Measurements from ENCODE around the gene PPIA.

Gene PPIA

DNA sequence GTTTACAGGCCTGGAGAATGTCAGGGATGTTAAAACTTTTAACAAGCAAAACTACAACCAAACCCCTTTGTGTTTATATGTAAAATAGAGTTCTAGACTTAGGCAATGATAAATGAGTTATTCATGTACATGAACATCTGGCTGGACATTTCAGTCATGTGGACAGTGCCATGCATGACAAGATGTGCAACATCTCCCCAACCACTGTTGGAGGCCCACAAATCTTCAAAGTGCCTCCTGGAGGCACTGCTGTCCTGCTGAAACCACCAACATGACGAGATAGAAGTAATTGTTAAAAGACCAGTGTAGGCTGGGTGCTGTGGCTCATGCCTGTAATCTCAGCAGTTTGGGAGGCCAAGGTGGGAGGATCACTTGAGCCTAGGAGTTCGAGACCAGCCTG lies 18.4 kb downstream of the PPIA start:
- Histone ChIP-seq H3K27me3 (replicated peaks; ENCODE audit: control insufficient read depth, insufficient read depth, low read length) (no peaks in the 10 kb centered on the region), H3K4me3 (replicated peaks; ENCODE audit: low read depth, low read length) (no peak overlapping the region), H3K36me3 (ENCODE audit: control insufficient read depth, insufficient read depth, low read length) (no peaks in the 10 kb centered on the region)
- TF ChIP-seq CTCF (IDR thresholded peaks at IDR 0.05; ENCODE audit: insufficient read depth, low read length, poor library complexity, severe bottlenecking): no peak
- no peak for DNase-seq (ENCODE audit: extremely low read depth, insufficient read length)

GRCh38 chr7:44819292-44819691 lies 22.8 kb downstream of the PPIA start:
- no peak for TF ChIP-seq CTCF (IDR thresholded peaks at IDR 0.05; ENCODE audit: insufficient read depth, low read length, poor library complexity, severe bottlenecking)
- no peaks in the 10 kb centered on the region for H3K36me3 ChIP-seq (ENCODE audit: control insufficient read depth, insufficient read depth, low read length)
- DNase-seq (ENCODE audit: extremely low read depth, insufficient read length): no peak
- no peaks in the 10 kb centered on the region for H3K27me3 ChIP-seq (replicated peaks; ENCODE audit: control insufficient read depth, insufficient read depth, low read length)
- H3K4me3 ChIP-seq (replicated peaks; ENCODE audit: low read depth, low read length): no peak overlapping the region

GRCh38 chr7:44823255-44823781 lies 26.8 kb downstream of the PPIA start:
- no peaks in the 10 kb centered on the region; the same call in 1 of the 2 replicates for H3K36me3 ChIP-seq (ENCODE audit: control insufficient read depth, insufficient read depth, low read length)
- DNase-seq (ENCODE audit: extremely low read depth, insufficient read length): no peak
- no peaks in the 10 kb centered on the region for H3K27me3 ChIP-seq (replicated peaks; ENCODE audit: control insufficient read depth, insufficient read depth, low read length)
- TF ChIP-seq CTCF (IDR thresholded peaks at IDR 0.05; ENCODE audit: insufficient read depth, low read length, poor library complexity, severe bottlenecking): no peak
- H3K4me3 ChIP-seq (replicated peaks; ENCODE audit: low read depth, low read length): no peak overlapping the region

DNA sequence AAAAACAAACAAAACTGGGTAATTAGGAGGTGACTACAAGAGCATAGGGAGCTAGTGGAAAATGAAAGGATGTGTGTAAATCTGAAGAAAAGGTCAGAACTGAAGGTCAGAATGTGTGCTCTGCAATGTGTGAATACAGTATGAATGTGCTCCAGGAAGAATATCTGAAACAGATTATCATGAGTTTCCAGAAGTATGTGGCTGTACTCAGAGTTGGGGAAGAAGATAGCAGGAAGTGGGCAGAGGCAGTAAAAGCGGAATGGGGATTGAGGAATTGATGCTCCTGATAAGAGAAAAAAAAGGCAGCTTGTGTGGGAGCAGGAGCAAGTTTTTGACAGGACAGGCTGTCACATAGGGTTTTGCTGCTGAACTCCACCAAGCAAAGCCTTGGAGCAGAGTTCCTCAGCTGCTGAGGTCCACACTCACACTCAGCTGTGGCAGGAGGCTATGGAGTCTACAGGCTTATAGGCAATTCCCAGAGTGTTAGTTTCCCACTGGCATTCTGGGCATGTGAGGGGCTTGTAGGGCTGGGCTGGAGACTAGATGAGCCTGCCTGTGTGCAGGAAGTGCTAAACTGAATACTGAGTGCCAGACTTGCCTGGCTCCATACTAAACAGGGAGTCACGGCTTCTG lies 28.5 kb downstream of the PPIA start:
- no peak overlapping the region for H3K4me3 ChIP-seq (replicated peaks; ENCODE audit: low read depth, low read length)
- TF ChIP-seq CTCF (IDR thresholded peaks at IDR 0.05; ENCODE audit: insufficient read depth, low read length, poor library complexity, severe bottlenecking): no peak
- DNase-seq (ENCODE audit: extremely low read depth, insufficient read length): no peak
- H3K36me3 ChIP-seq (ENCODE audit: control insufficient read depth, insufficient read depth, low read length): no peaks in the 10 kb centered on the region; the same call in none of the 2 replicates
- no peaks in the 10 kb centered on the region for H3K27me3 ChIP-seq (replicated peaks; ENCODE audit: control insufficient read depth, insufficient read depth, low read length)

- TF ChIP-seq CTCF (IDR thresholded peaks at IDR 0.05; ENCODE audit: insufficient read depth, low read length, poor library complexity, severe bottlenecking): no peak
- no peak for DNase-seq (ENCODE audit: extremely low read depth, insufficient read length)
- Histone ChIP-seq H3K4me3 (replicated peaks; ENCODE audit: low read depth, low read length) (no peak overlapping the region), H3K27me3 (replicated peaks; ENCODE audit: control insufficient read depth, insufficient read depth, low read length) (no peaks in the 10 kb centered on the region), H3K36me3 (ENCODE audit: control insufficient read depth, insufficient read depth, low read length) (no peaks in the 10 kb centered on the region; the same call in none of the 2 replicates)
Observed at GRCh38 chr7:44827567-44827966, 31.1 kb downstream of the PPIA start.
